DMS153 (cell line): ENCODE measurements around the gene MCCC1.
"Not testable (repeated sequence)": the region's sequence is repeated elsewhere in the genome, so short reads cannot be mapped to it uniquely, and the experiment has no call there.

ENCODE experiments used
- DNase-seq: peaks from one replicate; lab custom pipeline; 2025; lab: John Stamatoyannopoulos, UW

The MCCC1 gene

GRCh38 chr3:183101040-183101439 is 1.7 kb upstream of the MCCC1 start:
- DNase-seq: not testable (repeated sequence)

GRCh38 chr3:183100376-183100775 is 1.1 kb upstream of the MCCC1 start:
- no peak for DNase-seq

GRCh38 chr3:183099838-183100204 is 525 bp upstream of the MCCC1 start:
- DNase-seq: no peak

- no peak for DNase-seq
Measured at GRCh38 chr3:183098536-183099025, 715 bp downstream of the MCCC1 start.

- no peak for DNase-seq
Measured at GRCh38 chr3:183094711-183095110, 4.6 kb downstream of the MCCC1 start.

- no peak for DNase-seq
Measured at GRCh38 chr3:183092256-183092655, 7.0 kb downstream of the MCCC1 start.

GRCh38 chr3:183087184-183087583 is 12.1 kb downstream of the MCCC1 start:
- no peak for DNase-seq

- no peak for DNase-seq
Measured at GRCh38 chr3:183085634-183086390, 13.5 kb downstream of the MCCC1 start.

GRCh38 chr3:183082355-183082915 is 16.9 kb downstream of the MCCC1 start:
- no peak for DNase-seq

- DNase-seq: no peak
Measured at GRCh38 chr3:183081459-183082183, 17.7 kb downstream of the MCCC1 start.

GRCh38 chr3:183080628-183081027 is 18.7 kb downstream of the MCCC1 start:
- DNase-seq: no peak

GRCh38 chr3:183074881-183075280 is 24.4 kb downstream of the MCCC1 start:
- no peak for DNase-seq

- no peak for DNase-seq
Measured at GRCh38 chr3:183074261-183074660, 25.0 kb downstream of the MCCC1 start.

GRCh38 chr3:183073839-183074238 is 25.5 kb downstream of the MCCC1 start:
- DNase-seq: no peak

GRCh38 chr3:183070892-183071291 is 28.4 kb downstream of the MCCC1 start:
- DNase-seq: no peak

GRCh38 chr3:183069086-183069485 is 30.2 kb downstream of the MCCC1 start:
- DNase-seq: no peak

GRCh38 chr3:183066891-183067290 is 32.4 kb downstream of the MCCC1 start:
- DNase-seq: not testable (repeated sequence)

GRCh38 chr3:183064475-183064874 is 34.8 kb downstream of the MCCC1 start:
- no peak for DNase-seq

- DNase-seq: no peak
Measured at GRCh38 chr3:183061391-183062172, 37.7 kb downstream of the MCCC1 start.

GRCh38 chr3:183058351-183058750 is 40.9 kb downstream of the MCCC1 start:
- no peak for DNase-seq

GRCh38 chr3:183050706-183051105 is 48.6 kb downstream of the MCCC1 start:
- no peak for DNase-seq

GRCh38 chr3:183046883-183047282 is 52.4 kb downstream of the MCCC1 start:
- DNase-seq: no peak
